Body of pancreas (tissue), 4 donors: ENCODE measurements around the gene PAPPA2.

ENCODE experiments used
- CTCF ChIP-seq, 7 experiments: fragments of 450-650 bp in 4 of 7; fragments of 200-600 bp in 3 of 7; sonication (generic) in 3 of 7; IDR thresholded peaks; one replicate each; pipeline ENCODE4 v1.5.1; 2016 to 2019; ENCODE audit warnings: antibody characterized with exemption in 7 of 7
- POLR2A ChIP-seq, 3 donors: fragments of 450-650 bp; IDR thresholded peaks; one replicate each; pipeline ENCODE4 v1.6.1; 2016; ENCODE audit warnings: antibody characterized with exemption in 3 of 3, mild to moderate bottlenecking in 2 of 3

- TF ChIP-seq CTCF (IDR thresholded peaks at IDR 0.05): no peak
- no peak for TF ChIP-seq POLR2A (IDR thresholded peaks at IDR 0.05)
These were observed 339.3 kb downstream of the PAPPA2 start for GRCh38 chr1:176802316-176802715.
